K562 (cell line): Measurements from ENCODE around the gene HACE1.

Source experiments
- CTCF ChIP-seq, 3 experiments: IDR thresholded peaks in 2 of 3; conservative IDR thresholded peaks in 1 of 3; 2 replicates each; pipeline ENCODE4 v1.5.1; 2011 to 2012; ENCODE audit warnings: low read length in 3 of 3, mild to moderate bottlenecking in 3 of 3, control low read depth in 2 of 3, improper control_type of control experiment in 1 of 3, inconsistent platforms in 1 of 3, low read depth in 1 of 3, mixed read lengths in 1 of 3, moderate library complexity in 1 of 3; ENCODE audit not compliant: insufficient read depth in 2 of 3
- NR2C2 ChIP-seq, 2 experiments: fragments of 200-800 bp in 1 of 2; sonication (Bioruptor generic) in 1 of 2; sonication (generic) in 1 of 2; formaldehyde crosslinking in 1 of 2; IDR thresholded peaks; 2 replicates each; pipeline versions ENCODE4 v1.6.1 to v1.8.0; 2016 to 2022; ENCODE audit warnings: mild to moderate bottlenecking in 1 of 2, missing compliant biosample characterization in 1 of 2, missing genetic modification characterization in 1 of 2, missing genetic modification reagents in 1 of 2
- ZNF354B ChIP-seq: fragments of 250-450 bp; sonication (Bioruptor Pico); IDR thresholded peaks from 2 replicates; pipeline ENCODE4 v1.4.0; 2020

DNA sequence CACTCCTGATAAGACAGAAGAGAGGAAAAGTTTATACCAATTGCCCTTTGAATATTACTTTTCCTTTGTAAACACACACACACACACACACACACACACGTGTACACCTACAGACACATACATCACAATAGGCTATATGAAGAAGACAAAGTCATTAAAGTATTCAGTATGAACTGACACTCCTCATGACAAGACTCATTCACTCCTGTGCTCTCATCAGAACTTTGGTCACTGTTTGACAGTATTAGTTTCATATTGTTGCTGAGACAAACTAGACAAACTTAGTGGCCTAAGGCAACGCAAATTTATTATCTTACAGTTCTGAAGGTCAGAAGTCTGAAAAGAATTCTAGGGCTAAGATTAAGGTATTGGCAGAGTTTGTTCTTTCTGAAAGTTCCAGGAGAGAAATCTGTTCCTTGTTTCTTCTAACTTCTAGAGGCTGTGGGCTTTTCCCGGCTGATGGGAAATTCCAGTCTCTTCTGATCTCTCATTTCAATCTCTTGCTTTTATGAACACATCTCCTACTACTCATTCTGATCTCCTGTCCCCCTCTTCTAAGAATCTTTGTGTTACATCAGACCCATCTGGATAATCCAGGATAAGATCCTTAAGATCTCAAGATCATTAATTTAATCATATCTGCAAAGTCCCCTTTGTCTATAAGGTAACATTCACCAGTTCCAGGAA is 171.3 kb downstream of the HACE1 start:
- TF ChIP-seq ZNF354B (no peak), NR2C2 (CRISPR knock-in tag; IDR thresholded peaks at IDR 0.05) (no peak), NR2C2 (tag; IDR thresholded peaks at IDR 0.05) (no peak), CTCF (IDR thresholded peaks at IDR 0.05 in 2 of 3, conservative IDR thresholded peaks at IDR 0.05 in 1 of 3; ENCODE audit: insufficient read depth in 2 of 3, low read depth in 1 of 3, low read length in 3 of 3) (no peak)
